HepG2 (cell line): Measurements from ENCODE around the gene GNAL. TPM values are rescaled to one million over a fixed set of nuclear protein-coding genes. Genes with fewer than 3 reads are reported as not detected.

Experiments
- BCL3 ChIP-seq: sonication (generic); formaldehyde crosslinking; IDR thresholded peaks from 2 replicates; pipeline ENCODE4 v1.5.1; 2020; ENCODE audit warnings: mild to moderate bottlenecking, missing genetic modification reagents, moderate library complexity
- ELF1 ChIP-seq: sonication (generic); formaldehyde crosslinking; IDR thresholded peaks from 2 replicates; pipeline ENCODE4 v1.4.0; 2020; ENCODE audit warnings: missing genetic modification reagents
- ELF4 ChIP-seq: sonication (generic); formaldehyde crosslinking; IDR thresholded peaks from 2 replicates; pipeline ENCODE4 v1.5.0; 2020; ENCODE audit warnings: missing genetic modification reagents, mild to moderate bottlenecking, moderate library complexity, borderline replicate concordance
- GFI1 ChIP-seq: sonication (generic); formaldehyde crosslinking; IDR thresholded peaks from 2 replicates; pipeline ENCODE4 v1.5.0; 2020; ENCODE audit warnings: missing genetic modification reagents, mild to moderate bottlenecking, borderline replicate concordance
- NFRKB ChIP-seq: fragments of 450-650 bp; IDR thresholded peaks from 2 replicates; pipeline ENCODE4 v1.6.1; 2017
- RFX5 ChIP-seq: IDR thresholded peaks from 2 replicates; pipeline ENCODE4 v1.6.1; 2011; ENCODE audit warnings: low read depth, low read length, improper control_type of control experiment
- RFXAP ChIP-seq: sonication (generic); formaldehyde crosslinking; IDR thresholded peaks from 2 replicates; pipeline ENCODE4 v1.4.0; 2020; ENCODE audit warnings: missing genetic modification reagents, borderline replicate concordance
- SAP130 ChIP-seq: IDR thresholded peaks from 2 replicates; pipeline ENCODE4 v1.6.1; 2016; ENCODE audit warnings: low read depth
- SMAD9 ChIP-seq: sonication (generic); formaldehyde crosslinking; IDR thresholded peaks from 2 replicates; pipeline ENCODE4 v1.5.1; 2020; ENCODE audit warnings: mild to moderate bottlenecking, missing genetic modification reagents
- SNRNP70 ChIP-seq: fragments of 200-400 bp; formaldehyde crosslinking; IDR thresholded peaks from 2 replicates; pipeline ENCODE4 v1.6.1; 2017; ENCODE audit warnings: mild to moderate bottlenecking, low read depth, low read length, moderate library complexity
- SOX13 ChIP-seq, 3 experiments: fragments of 450-650 bp in 1 of 3; sonication (generic) in 1 of 3; formaldehyde crosslinking in 1 of 3; IDR thresholded peaks in 2 of 3; conservative IDR thresholded peaks in 1 of 3; 2 replicates each; pipeline versions ENCODE4 v1.5.0 to v1.6.1; 2016 to 2020; ENCODE audit warnings: antibody characterized with exemption in 1 of 3, mild to moderate bottlenecking in 1 of 3, missing compliant biosample characterization in 1 of 3, missing genetic modification reagents in 1 of 3, moderate library complexity in 1 of 3
- SP140L ChIP-seq: sonication (generic); formaldehyde crosslinking; IDR thresholded peaks from 2 replicates; pipeline ENCODE4 v1.4.0; 2020; ENCODE audit warnings: missing genetic modification reagents, borderline replicate concordance
- SRSF4 ChIP-seq: fragments of 200-400 bp; formaldehyde crosslinking; IDR thresholded peaks from one replicate; pipeline ENCODE4 v1.6.1; 2018; ENCODE audit warnings: mild to moderate bottlenecking, low read depth, low read length, moderate library complexity; ENCODE audit not compliant: poor library complexity, severe bottlenecking
- WIZ ChIP-seq: sonication (generic); formaldehyde crosslinking; IDR thresholded peaks from 2 replicates; pipeline ENCODE4 v1.5.1; 2020; ENCODE audit warnings: mild to moderate bottlenecking, missing genetic modification reagents
- ZBTB46 ChIP-seq: sonication (generic); formaldehyde crosslinking; IDR thresholded peaks from 2 replicates; pipeline ENCODE4 v1.4.0; 2020; ENCODE audit warnings: mild to moderate bottlenecking, missing genetic modification reagents, borderline replicate concordance
- ZFP37 ChIP-seq: sonication (generic); formaldehyde crosslinking; IDR thresholded peaks from 2 replicates; pipeline ENCODE4 v1.4.0; 2020; ENCODE audit warnings: missing genetic modification reagents, borderline replicate concordance
- ZFP41 ChIP-seq: sonication (generic); formaldehyde crosslinking; IDR thresholded peaks from 2 replicates; pipeline ENCODE4 v1.4.0; 2020; ENCODE audit warnings: mild to moderate bottlenecking, missing genetic modification reagents, borderline replicate concordance
- ZNF20 ChIP-seq: sonication (generic); formaldehyde crosslinking; IDR thresholded peaks from 2 replicates; pipeline ENCODE4 v1.4.0; 2020; ENCODE audit warnings: mild to moderate bottlenecking, moderate library complexity, missing genetic modification reagents
- ZNF382 ChIP-seq: sonication (generic); formaldehyde crosslinking; IDR thresholded peaks from 2 replicates; pipeline ENCODE4 v1.5.0; 2020; ENCODE audit warnings: missing genetic modification reagents, mild to moderate bottlenecking, borderline replicate concordance
- ZNF740 ChIP-seq: sonication (generic); formaldehyde crosslinking; IDR thresholded peaks from 2 replicates; pipeline ENCODE4 v1.4.0; 2020; ENCODE audit warnings: missing genetic modification reagents
- polyA plus RNA-seq, 8 experiments: library from polyadenylated mRNA; depleted of rRNA in 3 of 8; stranded (reverse) in 7 of 8; unstranded in 1 of 8; fragments of >200 nt; fragmentation: Illumina TruSeq in 4 of 8; extraction: Trizol in 4 of 8; gene quantifications; 2 replicates each; pipeline versions ENCODE4 v1.2.1 to v1.2.3, GENCODE V29; 2011 to 2016; ENCODE audit warnings: low read depth in 4 of 8, missing spikeins in 1 of 8, mixed read lengths in 1 of 8; ENCODE audit not compliant: insufficient read depth in 1 of 8
- total RNA-seq, 5 experiments: library from RNA; depleted of rRNA; stranded (reverse); fragments of >200 nt; fragmentation: Illumina TruSeq; extraction: Trizol; gene quantifications; 2 replicates each; pipeline ENCODE4 v1.2.3, GENCODE V29; 2016; ENCODE audit warnings: low read depth in 1 of 5
- TF ChIP-seq, protein P1 (sequence below): sonication (generic); IDR thresholded peaks from 2 replicates; pipeline ENCODE4 v1.6.1; 2016; ENCODE audit warnings: low read depth, borderline replicate concordance
- TF ChIP-seq, protein P2 (sequence below): IDR thresholded peaks from 2 replicates; pipeline ENCODE4 v1.6.1; 2016; ENCODE audit warnings: low read depth
- TF ChIP-seq, protein P3 (sequence below): sonication (generic); formaldehyde crosslinking; IDR thresholded peaks from 2 replicates; pipeline ENCODE4 v1.5.0; 2020; ENCODE audit warnings: missing genetic modification reagents, mild to moderate bottlenecking, borderline replicate concordance

Gene GNAL
- total and polyA plus RNA-seq, 2 of the 13 experiments (the other 11 are each of a cell fraction or from before 2014, with no cell fraction given) = 0.87 to 1.4 TPM

GRCh38 chr18:11851806-11852337, 162.8 kb downstream of the GNAL start (continued):
- TF ChIP-seq SNRNP70 (no peak), BCL3 (CRISPR knock-in tag) (no peak), SP140L (CRISPR knock-in tag) (no peak), ELF1 (no peak), SRSF4 (no peak), ZNF20 (CRISPR knock-in tag) (no peak), SAP130 (CRISPR knock-in tag) (no peak), RFXAP (CRISPR knock-in tag) (no peak), NFRKB (no peak), SOX13 (IDR thresholded peaks at IDR 0.05) (no peak), SOX13 (CRISPR knock-in tag; conservative IDR thresholded peaks at IDR 0.05 in 1 of 2, IDR thresholded peaks at IDR 0.05 in 1 of 2) (no peak), GFI1 (CRISPR knock-in tag) (0 out of 2 replicates have a peak, but pooled peaks have one; percentile 16), SMAD9 (CRISPR knock-in tag) (no peak), ZBTB46 (CRISPR knock-in tag) (no peak), ZNF382 (CRISPR knock-in tag) (no peak), ELF4 (no peak), WIZ (CRISPR knock-in tag) (no peak), ZNF740 (CRISPR knock-in tag) (no peak), RFX5 (no peak), ZFP37 (no peak), ZFP41 (CRISPR knock-in tag) (no peak)
- TF ChIP-seq, protein P1, sequence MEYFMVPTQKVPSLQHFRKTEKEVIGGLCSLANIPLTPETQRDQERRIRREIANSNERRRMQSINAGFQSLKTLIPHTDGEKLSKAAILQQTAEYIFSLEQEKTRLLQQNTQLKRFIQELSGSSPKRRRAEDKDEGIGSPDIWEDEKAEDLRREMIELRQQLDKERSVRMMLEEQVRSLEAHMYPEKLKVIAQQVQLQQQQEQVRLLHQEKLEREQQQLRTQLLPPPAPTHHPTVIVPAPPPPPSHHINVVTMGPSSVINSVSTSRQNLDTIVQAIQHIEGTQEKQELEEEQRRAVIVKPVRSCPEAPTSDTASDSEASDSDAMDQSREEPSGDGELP = no peak
- TF ChIP-seq, protein P2, sequence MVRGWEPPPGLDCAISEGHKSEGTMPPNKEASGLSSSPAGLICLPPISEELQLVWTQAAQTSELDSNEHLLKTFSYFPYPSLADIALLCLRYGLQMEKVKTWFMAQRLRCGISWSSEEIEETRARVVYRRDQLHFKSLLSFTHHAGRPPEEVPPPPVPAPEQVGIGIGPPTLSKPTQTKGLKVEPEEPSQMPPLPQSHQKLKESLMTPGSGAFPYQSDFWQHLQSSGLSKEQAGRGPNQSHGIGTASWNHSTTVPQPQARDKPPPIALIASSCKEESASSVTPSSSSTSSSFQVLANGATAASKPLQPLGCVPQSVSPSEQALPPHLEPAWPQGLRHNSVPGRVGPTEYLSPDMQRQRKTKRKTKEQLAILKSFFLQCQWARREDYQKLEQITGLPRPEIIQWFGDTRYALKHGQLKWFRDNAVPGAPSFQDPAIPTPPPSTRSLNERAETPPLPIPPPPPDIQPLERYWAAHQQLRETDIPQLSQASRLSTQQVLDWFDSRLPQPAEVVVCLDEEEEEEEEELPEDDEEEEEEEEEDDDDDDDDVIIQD (CRISPR knock-in tag) = no peak
- TF ChIP-seq, protein P3, sequence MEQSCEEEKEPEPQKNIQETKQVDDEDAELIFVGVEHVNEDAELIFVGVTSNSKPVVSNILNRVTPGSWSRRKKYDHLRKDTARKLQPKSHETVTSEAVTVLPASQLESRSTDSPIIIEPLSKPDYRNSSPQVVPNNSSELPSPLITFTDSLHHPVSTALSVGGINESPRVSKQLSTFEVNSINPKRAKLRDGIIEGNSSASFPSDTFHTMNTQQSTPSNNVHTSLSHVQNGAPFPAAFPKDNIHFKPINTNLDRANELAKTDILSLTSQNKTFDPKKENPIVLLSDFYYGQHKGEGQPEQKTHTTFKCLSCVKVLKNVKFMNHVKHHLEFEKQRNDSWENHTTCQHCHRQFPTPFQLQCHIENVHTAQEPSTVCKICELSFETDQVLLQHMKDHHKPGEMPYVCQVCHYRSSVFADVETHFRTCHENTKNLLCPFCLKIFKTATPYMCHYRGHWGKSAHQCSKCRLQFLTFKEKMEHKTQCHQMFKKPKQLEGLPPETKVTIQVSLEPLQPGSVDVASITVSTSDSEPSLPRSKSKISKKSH (CRISPR knock-in tag) = no peak
